HG03520 (cell line): Measurements from ENCODE around the gene CLIC5.

ENCODE experiments used
- ATAC-seq: cut with Tn5 transposase; IDR thresholded peaks from one replicate; pipeline ENCODE4 v1.9.1; 2021; ENCODE audit warnings: mild to moderate bottlenecking, moderate library complexity; ENCODE audit not compliant: unreplicated experiment

Gene CLIC5

DNA sequence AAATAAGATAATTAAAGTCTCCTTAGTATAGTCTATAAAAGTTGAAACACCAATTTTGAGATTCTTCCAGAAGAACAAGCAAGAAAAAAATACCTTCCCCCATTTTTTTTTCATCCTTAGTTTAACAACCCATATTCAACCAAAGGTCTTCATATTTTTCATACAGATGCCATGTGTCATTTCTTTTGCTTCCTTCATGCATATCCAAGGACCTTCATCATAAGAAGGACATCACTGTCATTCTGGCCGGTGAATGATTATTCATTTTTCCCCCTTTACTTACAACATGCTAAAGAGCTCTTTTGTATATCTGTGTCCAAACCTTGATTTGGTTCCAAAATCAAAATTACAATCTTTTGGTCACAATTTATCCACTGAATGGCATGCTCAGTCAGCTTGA lies 21.3 kb upstream of the CLIC5 start:
- no peak for ATAC-seq

GRCh38 chr6:46035242-46035641 lies 19.6 kb upstream of the CLIC5 start:
- no peak for ATAC-seq

- no peak for ATAC-seq
Measured at GRCh38 chr6:46032110-46032998, 16.7 kb upstream of the CLIC5 start.

DNA sequence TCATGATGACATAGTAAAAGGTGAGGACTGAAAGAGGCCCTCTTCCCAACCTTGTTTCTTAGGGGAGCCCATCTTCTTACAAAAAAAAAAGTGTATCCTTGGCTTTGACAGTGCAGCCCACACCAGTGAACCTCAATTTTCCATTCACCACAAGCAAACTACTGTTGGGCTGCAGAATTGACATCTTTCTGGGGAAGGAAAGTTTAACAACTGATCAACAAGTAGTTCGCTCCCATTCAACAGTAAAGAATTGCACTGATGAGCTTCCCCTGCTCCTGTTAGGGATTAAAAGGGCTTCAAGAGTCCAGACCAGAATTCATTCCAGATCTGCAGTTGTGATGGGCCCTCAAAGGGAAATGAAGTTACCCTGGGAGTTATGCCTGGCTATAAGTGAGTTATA lies 13.9 kb upstream of the CLIC5 start:
- no peak for ATAC-seq

DNA sequence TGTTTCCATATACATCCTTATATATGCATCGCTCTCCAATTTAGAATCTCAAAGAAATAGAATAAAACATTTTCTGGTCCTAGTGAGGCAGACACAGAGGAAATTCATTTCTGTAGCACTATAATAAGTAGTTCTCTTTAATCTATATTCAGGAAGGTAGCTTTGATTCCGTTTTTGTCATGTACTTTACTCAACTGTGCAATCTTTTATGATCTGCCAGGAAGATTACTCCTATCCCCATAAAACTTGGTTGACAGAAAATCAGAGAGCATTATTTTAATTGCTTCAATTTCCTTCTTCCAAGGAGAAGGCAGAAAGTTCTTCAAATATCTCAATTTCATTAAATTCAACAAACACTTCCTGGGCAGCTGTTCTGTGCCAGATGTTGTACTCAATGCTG lies 10.6 kb upstream of the CLIC5 start:
- no peak for ATAC-seq

DNA sequence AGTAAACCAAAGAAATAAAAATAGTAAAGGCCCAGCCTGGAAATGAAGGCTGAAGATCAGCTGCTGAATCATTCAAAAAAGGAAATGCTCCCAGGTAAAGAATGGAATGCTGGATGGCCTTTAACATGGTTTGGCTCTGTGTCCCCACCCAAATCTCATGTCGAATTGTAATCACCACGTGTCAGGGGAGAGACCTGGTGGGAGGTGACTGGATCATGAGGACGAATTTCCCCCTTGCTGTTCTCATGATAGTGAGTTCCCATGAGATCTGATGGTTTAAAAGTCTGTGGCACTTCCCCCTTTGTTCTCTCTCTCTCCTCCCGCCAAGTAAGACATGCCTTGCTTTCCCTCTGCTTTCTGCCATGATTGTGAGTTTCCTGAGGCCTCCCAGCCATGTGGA lies 9.9 kb upstream of the CLIC5 start:
- no peak for ATAC-seq

DNA sequence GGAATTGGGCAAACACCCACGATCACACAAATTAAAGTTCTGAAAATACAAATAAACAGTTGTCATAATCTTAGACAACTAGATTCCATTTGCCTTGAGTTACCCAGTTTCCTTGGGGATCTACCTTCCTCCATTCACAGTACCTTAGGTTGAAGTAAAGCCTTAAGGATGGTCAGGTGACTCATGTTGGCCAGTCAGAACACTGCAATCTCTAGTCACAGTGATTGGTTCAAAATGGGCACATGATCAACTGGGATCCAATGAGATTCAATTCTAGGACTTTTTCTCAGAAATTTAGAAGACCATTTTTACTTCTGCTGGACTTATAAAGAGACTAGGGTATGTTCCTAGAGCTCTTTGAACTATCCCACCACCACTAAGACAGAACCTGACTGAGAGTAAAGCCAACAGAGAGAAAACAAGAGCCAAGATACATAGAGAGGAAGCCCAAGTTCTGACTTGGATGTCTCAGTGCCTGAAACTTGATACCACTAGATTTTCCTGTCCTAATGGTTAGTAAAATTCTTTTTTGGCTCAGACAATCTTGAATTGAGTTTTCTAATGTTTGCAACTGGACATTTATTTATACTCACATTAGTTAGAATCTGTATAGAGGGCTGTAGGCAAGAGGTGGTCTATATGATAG lies 8.6 kb upstream of the CLIC5 start:
- ATAC-seq: no peak

DNA sequence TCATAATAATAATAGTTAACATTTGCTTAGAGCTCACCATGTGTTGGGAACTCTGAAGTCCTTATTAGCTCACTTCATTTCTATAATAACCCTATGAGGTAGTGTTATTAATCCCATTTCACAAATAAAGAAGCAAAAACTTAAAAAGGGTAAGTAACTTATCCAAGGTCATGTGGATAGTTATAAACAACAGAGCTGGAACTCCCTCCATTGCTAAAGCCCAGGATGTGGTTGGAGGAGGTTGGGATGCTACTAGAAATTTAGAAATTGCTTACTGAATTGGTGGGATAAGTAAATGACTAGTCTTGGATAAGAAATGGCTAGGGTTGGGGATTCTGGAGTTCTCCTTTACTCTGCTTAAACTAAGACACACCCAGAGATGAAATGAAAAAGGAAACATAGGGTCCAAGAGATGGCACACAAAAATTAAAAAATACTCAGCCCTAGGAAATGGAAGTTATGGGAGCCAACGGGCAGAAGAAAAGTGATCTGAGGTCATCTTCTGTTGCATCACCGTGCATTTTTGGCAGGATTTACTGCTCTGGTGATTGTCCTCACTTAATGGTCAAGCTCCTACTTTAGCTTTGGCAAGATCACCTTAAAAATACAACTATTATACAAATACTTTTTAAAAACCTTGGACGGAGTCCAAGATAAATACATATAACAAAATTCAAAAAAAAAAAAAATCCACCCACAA lies 7.7 kb upstream of the CLIC5 start:
- no peak for ATAC-seq

DNA sequence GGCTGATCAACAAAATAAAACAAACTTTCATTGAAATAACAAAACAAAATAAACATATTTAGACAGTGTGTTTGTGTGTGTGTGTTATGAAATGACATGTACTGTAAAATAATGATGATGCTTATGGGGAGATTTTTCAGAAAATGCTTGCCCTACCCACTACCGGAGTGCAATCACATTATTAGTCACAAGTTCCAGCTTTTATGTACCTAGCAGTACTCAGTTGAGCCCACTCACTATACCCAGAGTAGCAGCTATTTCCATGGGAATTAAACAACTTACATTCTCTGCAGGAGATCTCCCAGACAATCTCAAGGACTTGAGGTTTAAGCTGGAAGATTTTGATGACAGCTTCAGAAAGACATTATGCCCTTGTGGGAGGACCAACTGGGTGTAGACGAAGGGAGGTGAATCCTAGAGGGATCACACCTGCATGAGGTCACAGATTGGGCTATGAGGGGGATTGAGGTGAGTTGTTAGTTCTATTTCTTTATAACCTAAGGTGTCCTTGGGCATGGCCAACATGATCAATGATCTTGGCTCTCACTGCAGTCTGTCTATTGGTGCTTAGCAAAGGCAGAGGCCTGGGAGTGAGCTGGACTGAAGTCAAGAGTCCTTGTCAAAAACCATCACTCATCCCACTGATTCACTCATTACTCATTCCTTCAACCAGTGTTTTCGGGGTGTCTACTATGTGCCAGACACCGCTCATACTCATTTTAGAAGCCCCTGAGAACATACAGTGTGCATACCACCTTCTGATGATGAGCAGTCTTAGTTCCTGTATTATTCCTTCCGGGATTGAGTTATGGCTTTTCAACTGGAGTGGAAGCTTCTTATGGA lies 6.7 kb upstream of the CLIC5 start:
- ATAC-seq: no peak

DNA sequence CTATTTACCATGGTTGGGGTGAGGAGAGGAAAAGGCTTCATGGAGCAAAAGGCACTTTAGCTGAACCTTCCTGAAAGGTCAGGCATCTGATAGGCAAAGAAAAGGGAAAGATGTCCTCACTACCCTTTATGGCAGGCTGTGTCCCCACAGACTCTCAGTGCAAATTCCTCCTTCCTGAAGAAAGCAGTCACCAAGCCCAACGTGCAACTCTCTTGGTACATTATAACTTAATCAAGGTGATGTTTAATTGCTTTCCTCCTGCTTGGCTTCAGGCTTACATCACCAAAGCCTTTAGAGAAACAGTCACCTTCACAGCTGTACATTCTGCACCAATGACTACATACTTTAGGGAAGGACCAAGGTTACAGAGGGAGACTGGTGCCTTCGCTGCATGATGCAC lies 2.1 kb upstream of the CLIC5 start:
- ATAC-seq: no peak

DNA sequence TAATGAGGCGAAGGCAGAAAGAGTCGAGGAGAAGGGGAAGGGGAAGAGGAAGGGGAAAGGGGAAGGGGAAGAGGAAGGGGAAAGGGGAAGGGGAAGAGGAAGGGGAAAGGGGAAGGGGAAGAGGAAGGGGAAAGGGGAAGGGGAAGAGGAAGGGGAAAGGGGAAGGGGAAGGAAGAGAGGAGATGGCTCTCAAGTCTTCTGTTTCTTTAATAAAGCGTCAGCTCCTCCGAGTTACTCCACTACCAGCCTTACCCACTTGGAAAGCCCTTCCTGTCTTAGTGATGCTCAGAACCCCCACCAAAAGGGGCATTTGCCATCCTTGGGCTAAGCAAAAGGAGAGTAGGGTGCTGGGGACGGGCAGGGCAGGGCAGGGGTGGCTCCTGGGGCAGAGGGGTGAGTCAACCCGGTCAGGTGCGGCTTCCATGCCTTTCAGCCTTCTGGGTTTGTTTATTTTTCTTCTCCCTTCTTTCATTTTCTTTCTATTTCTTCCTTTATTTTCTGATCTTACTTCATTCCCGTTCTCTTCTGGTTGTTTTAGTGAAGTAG lies 476 bp upstream of the CLIC5 start:
- no peak for ATAC-seq

- ATAC-seq: no peak
Measured at GRCh38 chr6:46014511-46015118, 1.0 kb downstream of the CLIC5 start.

- ATAC-seq: no peak
Measured at GRCh38 chr6:46014046-46014445, 1.6 kb downstream of the CLIC5 start.

GRCh38 chr6:46013639-46014038 lies 2.0 kb downstream of the CLIC5 start:
- ATAC-seq: no peak

DNA sequence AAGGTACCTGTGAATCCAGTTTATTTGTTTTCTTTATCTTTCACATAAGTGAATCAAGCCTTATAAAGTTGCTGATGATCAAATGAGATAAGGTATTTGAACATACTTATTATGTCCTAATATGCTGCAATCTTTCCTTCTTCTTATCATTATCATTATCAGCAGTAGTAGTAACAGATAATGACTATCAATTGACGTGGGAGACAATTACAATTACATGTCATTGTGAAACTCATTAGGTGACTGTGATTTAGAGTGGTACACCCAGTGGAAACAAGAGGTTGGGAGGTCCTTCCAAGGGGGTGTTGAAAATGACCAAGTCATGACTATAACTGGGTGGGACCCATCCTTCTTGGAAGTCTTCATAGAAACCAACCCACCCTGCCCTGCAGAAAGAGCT lies 2.8 kb downstream of the CLIC5 start:
- no peak for ATAC-seq

DNA sequence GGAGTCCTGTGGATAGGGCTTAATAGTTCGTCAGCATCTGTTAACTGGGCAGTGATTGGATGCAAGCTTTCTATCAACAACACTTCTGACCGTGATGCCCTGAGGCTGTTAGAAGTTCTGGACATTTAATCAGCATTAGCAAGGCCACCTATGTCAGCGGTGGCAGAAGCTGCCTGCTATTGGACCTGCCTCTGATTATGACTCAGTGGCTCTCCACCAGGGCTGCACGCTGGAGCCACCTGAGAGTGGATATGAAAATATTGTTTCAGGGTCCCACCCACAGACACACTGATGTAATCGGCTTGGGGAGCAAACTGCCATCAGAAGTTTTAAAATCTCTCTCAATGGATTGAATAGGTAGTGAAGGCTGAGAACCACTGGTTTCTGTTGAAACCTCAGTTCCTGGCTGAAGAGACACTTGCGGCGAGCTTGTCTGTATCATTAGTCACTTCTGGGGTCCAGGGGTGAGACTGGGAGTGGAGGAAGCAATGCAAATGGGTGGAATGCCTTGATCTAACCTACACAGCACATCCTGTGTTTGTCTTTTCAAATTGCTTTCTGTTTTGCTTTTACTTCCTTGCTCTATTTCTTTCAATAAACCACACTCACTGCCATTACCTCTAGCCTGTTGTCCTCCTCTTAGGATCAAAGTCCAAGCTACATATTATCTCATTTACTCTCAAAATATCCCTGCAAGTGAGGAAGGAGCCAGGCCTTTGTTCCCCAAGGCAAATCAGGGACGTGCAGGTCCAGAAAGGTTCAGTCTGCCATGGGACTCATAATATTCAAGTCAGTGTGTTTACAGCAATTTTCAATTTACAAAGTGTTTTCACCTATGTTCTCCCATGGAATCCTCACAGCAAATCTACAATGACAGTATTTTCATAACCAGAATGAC lies 4.2 kb downstream of the CLIC5 start:
- peak; percentile 95 for ATAC-seq

DNA sequence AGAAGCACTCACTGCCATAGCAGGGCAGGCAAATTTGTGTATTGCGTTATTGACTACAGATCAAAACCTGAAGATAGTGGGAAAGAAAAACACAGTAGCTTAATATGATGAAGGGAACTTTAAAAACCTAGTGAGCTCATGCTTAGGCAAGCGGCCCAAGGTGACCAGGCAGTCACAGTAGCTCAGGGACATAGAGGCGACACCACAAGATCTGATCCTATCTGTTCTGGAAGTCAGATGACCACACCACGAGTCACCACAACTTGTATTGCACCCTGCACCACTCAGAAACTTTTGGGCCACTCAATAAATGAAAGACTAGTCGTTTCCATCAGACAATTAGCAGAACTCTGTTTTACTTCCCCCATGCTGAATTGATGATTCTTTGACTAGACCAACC lies 4.9 kb downstream of the CLIC5 start:
- ATAC-seq: no peak

- ATAC-seq: no peak
Measured at GRCh38 chr6:46010270-46010669, 5.4 kb downstream of the CLIC5 start.

DNA sequence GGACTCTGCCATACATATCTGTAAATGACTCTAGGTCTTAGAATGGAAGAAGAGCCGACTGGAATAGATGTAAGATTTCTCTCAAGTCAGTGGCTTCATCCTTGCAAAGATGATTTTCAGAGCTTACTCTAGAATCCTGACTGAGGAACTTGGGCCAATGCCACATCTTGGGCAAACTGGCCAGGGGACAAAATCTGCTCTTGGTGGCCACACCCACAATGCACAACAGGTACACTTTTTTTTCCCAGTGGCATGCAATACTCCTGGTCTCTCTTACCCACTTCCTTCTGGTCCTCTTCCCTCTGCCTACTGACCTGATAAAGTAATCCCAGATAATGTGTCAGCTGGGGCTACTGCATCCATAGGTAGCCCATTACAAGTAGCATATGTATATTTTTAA lies 13.4 kb downstream of the CLIC5 start:
- ATAC-seq: no peak
